ENCODE measurements around the gene NPSR1. TPM values are rescaled to one million over a fixed set of nuclear protein-coding genes. Genes with fewer than 3 reads are reported as not detected.

The NPSR1 gene
- total RNA-seq, 1 donor from 2014 or later = not detected

- no peak for TF ChIP-seq CTCF (IDR thresholded peaks at IDR 0.05; ENCODE audit: insufficient read depth, low read length, severe bottlenecking)
- H3K36me3 ChIP-seq (ENCODE audit: control insufficient read depth, insufficient read depth, low read length) = no peaks in the 10 kb centered on the region
- H3K27me3 ChIP-seq (ENCODE audit: control insufficient read depth, insufficient read depth, low read length) = no peaks in the 10 kb centered on the region
- DNase-seq (ENCODE audit: low read depth) (no peak), FAIRE-seq (no peak)
- H3K4me3 ChIP-seq (ENCODE audit: low read depth, low read length) = no peak overlapping the region
Measured at GRCh38 chr7:34749446-34749845, 91.4 kb downstream of the NPSR1 start.

DNA sequence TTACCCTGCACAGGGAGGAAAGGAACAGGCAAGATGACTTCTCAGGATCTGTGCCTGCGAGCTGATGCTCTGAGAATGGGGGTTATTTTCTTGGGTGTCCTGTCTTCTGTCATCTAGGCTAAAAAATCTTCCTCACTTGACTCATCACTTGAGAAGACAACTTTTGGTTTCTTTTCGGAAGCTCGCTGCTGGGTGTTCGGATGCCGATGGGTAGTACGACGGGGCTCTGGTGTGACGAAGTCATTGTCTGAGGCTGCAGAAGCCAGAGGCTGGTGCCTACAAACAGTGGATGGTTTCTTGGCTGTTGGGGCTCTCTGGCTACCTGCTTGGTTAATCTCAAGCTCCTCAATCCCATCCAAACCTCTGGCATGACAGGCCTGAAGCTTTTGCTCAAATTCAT, 92.2 kb downstream of the NPSR1 start:
- Histone ChIP-seq H3K4me3 (ENCODE audit: low read depth, low read length) (no peak overlapping the region), H3K36me3 (ENCODE audit: control insufficient read depth, insufficient read depth, low read length) (no peaks in the 10 kb centered on the region), H3K27me3 (ENCODE audit: control insufficient read depth, insufficient read depth, low read length) (no peaks in the 10 kb centered on the region)
- no peak for TF ChIP-seq CTCF (IDR thresholded peaks at IDR 0.05; ENCODE audit: insufficient read depth, low read length, severe bottlenecking)
- DNase-seq (ENCODE audit: low read depth) (no peak), FAIRE-seq (no peak)

GRCh38 chr7:34750636-34751035, 92.6 kb downstream of the NPSR1 start:
- no peak overlapping the region for H3K4me3 ChIP-seq (ENCODE audit: low read depth, low read length)

DNA sequence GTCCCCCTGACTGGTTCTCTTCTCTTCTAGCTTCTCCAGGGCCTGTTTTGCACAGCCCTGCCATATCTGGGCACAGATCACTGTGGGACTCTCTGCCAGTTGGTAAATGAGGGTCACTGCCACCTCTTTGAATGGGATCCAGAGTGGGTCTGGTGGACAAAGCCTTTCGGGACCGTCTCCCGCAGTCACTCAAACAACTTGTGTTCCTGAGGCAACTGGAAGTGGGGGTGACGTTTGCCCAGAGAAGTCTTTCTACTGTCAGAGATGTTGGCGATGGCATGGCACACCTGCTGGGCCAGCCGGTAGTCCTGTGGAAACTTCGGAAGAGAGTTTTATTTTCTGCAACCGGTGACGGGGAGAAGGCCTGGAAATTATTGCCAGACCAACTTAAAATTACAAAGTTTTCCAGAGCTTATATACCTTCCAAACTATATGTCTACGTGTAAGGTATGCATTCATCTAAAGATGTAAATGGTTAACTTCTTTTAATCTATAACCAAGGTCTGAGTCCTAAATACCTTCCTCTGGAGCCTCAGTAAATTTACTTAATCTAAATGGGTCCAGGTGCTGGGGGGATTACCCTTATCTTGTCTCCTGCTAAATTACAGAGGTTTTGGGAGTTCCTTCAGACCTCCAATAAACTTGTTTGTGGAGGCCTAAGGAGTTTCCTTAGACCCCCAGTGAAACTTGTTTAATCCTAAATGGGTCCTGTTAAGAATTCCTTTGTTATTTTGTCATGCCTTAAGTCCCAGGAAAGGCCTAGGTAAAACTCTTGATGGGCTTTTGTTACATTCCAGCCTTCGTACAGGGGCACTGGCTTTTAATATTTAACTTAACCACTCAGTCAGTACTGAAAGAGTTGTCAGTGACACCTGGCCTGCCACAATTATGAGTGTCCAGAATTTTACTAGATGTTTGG, 94.0 kb downstream of the NPSR1 start:
- Histone ChIP-seq H3K36me3 (ENCODE audit: control insufficient read depth, insufficient read depth, low read length) (no peaks in the 10 kb centered on the region), H3K4me3 (ENCODE audit: low read depth, low read length) (no peak overlapping the region), H3K27me3 (ENCODE audit: control insufficient read depth, insufficient read depth, low read length) (no peaks in the 10 kb centered on the region)
- FAIRE-seq = no peak
- no peak for TF ChIP-seq CTCF (IDR thresholded peaks at IDR 0.05; ENCODE audit: insufficient read depth, low read length, severe bottlenecking)
- no peak for DNase-seq (ENCODE audit: low read depth)

More at GRCh38 chr7:34750636-34751035, 92.6 kb downstream of the NPSR1 start:
- FAIRE-seq (peak; percentile 47), DNase-seq (ENCODE audit: low read depth) (no peak)
- H3K27me3 ChIP-seq (ENCODE audit: control insufficient read depth, insufficient read depth, low read length) = no peaks in the 10 kb centered on the region
- no peaks in the 10 kb centered on the region for H3K36me3 ChIP-seq (ENCODE audit: control insufficient read depth, insufficient read depth, low read length)
- TF ChIP-seq CTCF (IDR thresholded peaks at IDR 0.05; ENCODE audit: insufficient read depth, low read length, severe bottlenecking) = no peak

- no peaks in the 10 kb centered on the region for H3K27me3 ChIP-seq (ENCODE audit: control insufficient read depth, insufficient read depth, low read length)
- H3K36me3 ChIP-seq (ENCODE audit: control insufficient read depth, insufficient read depth, low read length) = no peaks in the 10 kb centered on the region
- no peak for TF ChIP-seq CTCF (IDR thresholded peaks at IDR 0.05; ENCODE audit: insufficient read depth, low read length, severe bottlenecking)
- no peak overlapping the region for H3K4me3 ChIP-seq (ENCODE audit: low read depth, low read length)
- FAIRE-seq = no peak
- no peak for DNase-seq (ENCODE audit: low read depth)
Measured at GRCh38 chr7:34752929-34753328, 94.9 kb downstream of the NPSR1 start.
